ENCODE measurements around the gene THSD4.

GRCh38 chr15:71559616-71560015 is 444.3 kb downstream of the THSD4 start:
- TF ChIP-seq CTCF (IDR thresholded peaks at IDR 0.05) = no peak
- TF ChIP-seq POLR2A (IDR thresholded peaks at IDR 0.05) = no peak
